Coronary artery (tissue), 2 donors: ENCODE results near the gene ZNF275.

Experiments used
- DNase-seq: peaks from one replicate; pipeline ENCODE4 v3.0.0-alpha.2; 2017; ENCODE audit warnings: low spot score
- H3K27ac ChIP-seq, 2 donors: fragments of 200-600 bp; sonication (generic); one replicate each; pipeline ENCODE4 v1.5.1; 2016 to 2019
- H3K4me3 ChIP-seq: fragments of 200-600 bp; sonication (generic); 2 replicates; pipeline ENCODE4 v1.5.1; 2016; ENCODE audit warnings: mild to moderate bottlenecking, moderate library complexity
- TF ChIP-seq, protein P1 (sequence below): fragments of 200-600 bp; sonication (generic); IDR thresholded peaks from one replicate; pipeline ENCODE4 v1.5.1; 2019; ENCODE audit warnings: antibody characterized with exemption

The ZNF275 gene

GRCh38 chrX:153336988-153337387, 3.0 kb downstream of the ZNF275 start:
- peak; percentile 28 for DNase-seq
- H3K27ac ChIP-seq = no peak overlapping the region

DNA sequence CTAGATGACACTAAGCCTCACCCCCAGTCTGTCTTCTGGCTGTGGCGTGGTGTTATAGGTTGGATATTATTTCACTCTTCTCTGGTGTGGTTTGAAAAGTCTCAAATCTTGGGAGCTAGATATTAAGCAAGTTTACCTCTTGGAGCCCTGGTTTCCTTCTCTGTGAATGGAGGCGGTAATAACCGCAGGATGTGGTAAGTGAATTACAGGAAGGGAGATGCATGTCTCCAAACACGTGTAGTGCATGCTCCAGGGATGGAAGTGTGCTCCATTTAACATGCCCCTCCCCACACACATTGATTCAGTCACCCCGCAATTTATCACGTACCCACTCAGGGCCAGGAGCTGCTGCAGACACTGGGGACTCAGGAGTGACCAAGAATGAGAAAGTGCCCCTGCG, 4.9 kb downstream of the ZNF275 start:
- no peak overlapping the region for H3K4me3 ChIP-seq
- no peak overlapping the region for H3K27ac ChIP-seq

More at GRCh38 chrX:153336988-153337387, 3.0 kb downstream of the ZNF275 start:
- TF ChIP-seq, protein P1, sequence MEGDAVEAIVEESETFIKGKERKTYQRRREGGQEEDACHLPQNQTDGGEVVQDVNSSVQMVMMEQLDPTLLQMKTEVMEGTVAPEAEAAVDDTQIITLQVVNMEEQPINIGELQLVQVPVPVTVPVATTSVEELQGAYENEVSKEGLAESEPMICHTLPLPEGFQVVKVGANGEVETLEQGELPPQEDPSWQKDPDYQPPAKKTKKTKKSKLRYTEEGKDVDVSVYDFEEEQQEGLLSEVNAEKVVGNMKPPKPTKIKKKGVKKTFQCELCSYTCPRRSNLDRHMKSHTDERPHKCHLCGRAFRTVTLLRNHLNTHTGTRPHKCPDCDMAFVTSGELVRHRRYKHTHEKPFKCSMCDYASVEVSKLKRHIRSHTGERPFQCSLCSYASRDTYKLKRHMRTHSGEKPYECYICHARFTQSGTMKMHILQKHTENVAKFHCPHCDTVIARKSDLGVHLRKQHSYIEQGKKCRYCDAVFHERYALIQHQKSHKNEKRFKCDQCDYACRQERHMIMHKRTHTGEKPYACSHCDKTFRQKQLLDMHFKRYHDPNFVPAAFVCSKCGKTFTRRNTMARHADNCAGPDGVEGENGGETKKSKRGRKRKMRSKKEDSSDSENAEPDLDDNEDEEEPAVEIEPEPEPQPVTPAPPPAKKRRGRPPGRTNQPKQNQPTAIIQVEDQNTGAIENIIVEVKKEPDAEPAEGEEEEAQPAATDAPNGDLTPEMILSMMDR = no peak
- no peak overlapping the region for H3K4me3 ChIP-seq

DNA sequence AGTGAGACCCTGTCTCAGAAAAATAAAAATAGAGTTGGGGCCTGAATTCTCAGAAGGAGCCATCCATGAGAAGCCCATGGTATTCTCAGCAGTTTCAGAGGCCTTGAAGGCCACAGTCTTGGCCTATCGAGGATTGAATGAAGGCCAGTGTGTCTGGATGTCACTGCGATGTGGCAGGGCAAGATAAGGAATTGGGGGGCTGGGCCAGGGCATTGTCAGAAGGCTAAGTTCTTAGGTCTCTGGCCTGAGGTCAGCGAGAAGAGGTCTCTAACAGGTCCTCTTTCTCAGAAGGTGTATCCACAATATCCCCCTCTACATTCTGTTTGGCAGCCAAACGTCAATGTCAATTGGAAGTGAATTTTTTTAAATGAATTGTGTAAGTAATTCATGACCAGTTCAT, 5.7 kb downstream of the ZNF275 start:
- no peak overlapping the region for H3K4me3 ChIP-seq
- no peak overlapping the region for H3K27ac ChIP-seq
- DNase-seq = no peak
- TF ChIP-seq, protein P1 = no peak

More for the DNA sequence above, 4.9 kb downstream of the ZNF275 start:
- DNase-seq = peak; percentile 29
- TF ChIP-seq, protein P1 = no peak

GRCh38 chrX:153340111-153340510, 6.2 kb downstream of the ZNF275 start:
- peak; percentile 35 for DNase-seq
- Histone ChIP-seq H3K27ac (no peak overlapping the region), H3K4me3 (no peak overlapping the region)
- TF ChIP-seq, protein P1 = no peak

DNA sequence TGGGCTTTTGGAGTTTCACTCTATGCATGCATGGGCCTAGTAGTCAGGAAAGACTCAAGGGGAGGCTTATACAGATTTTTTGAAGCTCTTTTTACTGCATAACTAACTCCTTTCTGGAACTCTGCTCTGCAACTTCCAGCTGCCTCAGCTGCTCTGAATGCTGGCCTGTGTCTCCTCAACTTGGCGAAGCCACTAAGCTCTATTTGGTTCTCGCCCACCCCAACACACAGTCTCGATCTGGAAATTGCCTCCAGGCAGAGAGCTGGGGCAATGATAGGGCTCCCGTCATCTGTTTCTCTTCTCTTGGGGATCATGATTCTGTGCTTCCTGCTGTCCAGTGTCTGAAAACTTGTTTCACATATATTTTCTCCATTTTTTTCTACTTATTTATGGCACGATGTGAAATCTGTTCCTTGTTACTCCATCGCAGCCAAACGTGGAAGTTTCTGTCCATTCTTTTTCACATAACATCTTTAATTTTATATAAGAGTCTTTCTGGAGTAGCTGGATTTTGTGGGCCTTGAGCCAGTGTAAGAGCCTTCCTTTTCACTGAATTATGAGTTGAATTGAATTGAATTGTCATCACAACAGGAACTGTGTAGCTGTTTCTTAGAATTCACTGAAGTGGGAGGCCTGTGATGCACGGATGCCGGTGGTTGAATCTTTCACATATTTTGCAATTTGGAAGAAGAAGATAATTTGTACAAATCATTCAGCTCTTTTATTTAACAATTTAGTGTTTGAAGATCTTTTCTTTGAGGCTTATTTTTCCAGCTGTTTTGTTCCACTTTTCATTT, 9.0 kb downstream of the ZNF275 start:
- TF ChIP-seq, protein P1 = no peak
- Histone ChIP-seq H3K4me3 (no peak overlapping the region), H3K27ac (no peak overlapping the region)
- no peak for DNase-seq

- no peak overlapping the region for H3K4me3 ChIP-seq
- TF ChIP-seq, protein P1 = no peak
- H3K27ac ChIP-seq = no peak overlapping the region
- DNase-seq = peak; percentile 58
These were observed 9.7 kb downstream of the ZNF275 start for GRCh38 chrX:153343674-153344073.

- DNase-seq = peak; percentile 49
- H3K27ac ChIP-seq = no peak overlapping the region
- H3K4me3 ChIP-seq = no peak overlapping the region
- TF ChIP-seq, protein P1 = no peak
These were observed 13.6 kb downstream of the ZNF275 start for GRCh38 chrX:153347530-153347929.
